SK-N-SH (cell line): ENCODE data around the gene SLC12A7. TPM values are rescaled to one million over a fixed set of nuclear protein-coding genes. Genes with fewer than 3 reads are reported as not detected.

Experiments used
- CTCF ChIA-PET: fragments of 300-600, 350-600 bp; formaldehyde crosslinking; extraction: SDS; loops from one replicate; lab custom pipeline; 2021; lab: Yijun Ruan, JAX
- POLR2A ChIA-PET: fragments of 350-600 bp; sonication (Branson Sonifier 250); formaldehyde crosslinking; extraction: SDS; loops from one replicate; lab custom pipeline; 2020; ENCODE audit warnings: antibody characterized with exemption, inconsistent platforms; lab: Yijun Ruan, JAX
- DNase-seq: peaks from one replicate; pipeline ENCODE4 v3.0.0; 2012
- H2AFZ ChIP-seq: fragments of 200-600 bp; sonication (generic); 2 replicates; pipeline ENCODE4 v1.8.1; 2016; ENCODE audit warnings: antibody characterized with exemption, mild to moderate bottlenecking, low read depth
- H3F3A ChIP-seq: fragments of 200-600 bp; sonication (generic); replicated peaks from 2 replicates; pipeline ENCODE3; 2016; ENCODE audit warnings: antibody characterized with exemption, mild to moderate bottlenecking; ENCODE audit not compliant: insufficient read depth
- H3K27ac ChIP-seq, 2 experiments: fragments of 200-500 bp in 1 of 2; fragments of 200-600 bp in 1 of 2; sonication (Bioruptor generic) in 1 of 2; sonication (generic), shearing (Covaris generic) in 1 of 2; 2 replicates each; pipeline versions ENCODE4 v1.5.1 to v1.6.1; 2014 to 2016; ENCODE audit warnings: low read depth in 2 of 2, inconsistent platforms in 1 of 2, low read length in 1 of 2, mild to moderate bottlenecking in 1 of 2, mixed read lengths in 1 of 2
- H3K27me3 ChIP-seq: fragments of 200-600 bp; sonication (generic), shearing (Covaris generic); 2 replicates; pipeline ENCODE4 v1.6.1; 2016; ENCODE audit warnings: mixed run types; ENCODE audit not compliant: insufficient read depth
- H3K36me3 ChIP-seq, 2 experiments: fragments of 200-500 bp in 1 of 2; fragments of 200-600 bp in 1 of 2; sonication (Bioruptor generic) in 1 of 2; sonication (generic) in 1 of 2; replicated peaks in 1 of 2; 2 replicates each; pipeline versions ENCODE3 to v1.5.1; 2014 to 2016; ENCODE audit warnings: low read length in 1 of 2, mild to moderate bottlenecking in 1 of 2; ENCODE audit not compliant: insufficient read depth in 2 of 2, control insufficient read depth in 1 of 2
- H3K4me1 ChIP-seq, 2 experiments: fragments of 200-500 bp in 1 of 2; fragments of 200-600 bp in 1 of 2; sonication (Bioruptor generic) in 1 of 2; sonication (generic), shearing (Covaris generic) in 1 of 2; 2 replicates each; pipeline versions ENCODE4 v1.5.1 to v1.6.1; 2014 to 2016; ENCODE audit warnings: low read depth in 1 of 2, low read length in 1 of 2, mixed run types in 1 of 2; ENCODE audit not compliant: insufficient read depth in 2 of 2, control insufficient read depth in 1 of 2
- H3K4me2 ChIP-seq: fragments of 200-600 bp; sonication (generic), shearing (Covaris generic); 2 replicates; pipeline ENCODE4 v1.6.1; 2017; ENCODE audit warnings: mixed run types
- H3K4me3 ChIP-seq, 2 experiments: fragments of 200-500 bp in 1 of 2; fragments of 200-600 bp in 1 of 2; sonication (Bioruptor generic) in 1 of 2; sonication (generic), shearing (Covaris generic) in 1 of 2; 2 replicates each; pipeline versions ENCODE4 v1.5.1 to v1.8.1; 2014 to 2016; ENCODE audit warnings: low read depth in 2 of 2, inconsistent platforms in 1 of 2, low read length in 1 of 2, mild to moderate bottlenecking in 1 of 2, mixed read lengths in 1 of 2, moderate library complexity in 1 of 2
- H3K79me2 ChIP-seq: fragments of 200-600 bp; sonication (generic); 2 replicates; pipeline ENCODE4 v1.8.1; 2017; ENCODE audit warnings: mild to moderate bottlenecking; ENCODE audit not compliant: insufficient read depth
- H3K9ac ChIP-seq: fragments of 200-600 bp; sonication (generic); 2 replicates; pipeline ENCODE4 v1.6.1; 2017; ENCODE audit warnings: mixed run types
- H3K9me2 ChIP-seq: fragments of 200-600 bp; sonication (generic); 2 replicates; pipeline ENCODE4 v1.6.1; 2017; ENCODE audit warnings: mixed run types
- H3K9me3 ChIP-seq: fragments of 200-600 bp; sonication (generic); 2 replicates; pipeline ENCODE4 v1.6.1; 2017; ENCODE audit warnings: mixed run types, mild to moderate bottlenecking, moderate library complexity
- H4K20me1 ChIP-seq: fragments of 200-600 bp; sonication (generic); 2 replicates; pipeline ENCODE4 v1.6.1; 2017; ENCODE audit warnings: mild to moderate bottlenecking, mixed run types; ENCODE audit not compliant: insufficient read depth
- CTCF ChIP-seq: fragments of 200-600 bp; sonication (generic); IDR thresholded peaks from 2 replicates; pipeline ENCODE4 v1.6.1; 2017; ENCODE audit warnings: antibody characterized with exemption, mild to moderate bottlenecking, moderate library complexity
- ELF1 ChIP-seq: IDR thresholded peaks from 2 replicates; pipeline ENCODE4 v1.4.0; 2012
- EP300 ChIP-seq, 2 experiments: IDR thresholded peaks; 2 replicates each; pipeline versions ENCODE4 v1.4.0 to v1.6.1; 2012; ENCODE audit warnings: borderline replicate concordance in 1 of 2, low read depth in 1 of 2, low read length in 1 of 2
- EZH2phosphoT487 ChIP-seq: fragments of 200-600 bp; sonication (generic); IDR thresholded peaks from 2 replicates; pipeline ENCODE4 v1.6.1; 2017; ENCODE audit warnings: low read depth, mixed run types, mild to moderate bottlenecking, antibody characterized with exemption, moderate library complexity, borderline replicate concordance
- FOXJ3 ChIP-seq: sonication (generic); formaldehyde crosslinking; IDR thresholded peaks from 2 replicates; pipeline ENCODE4 v1.5.1; 2020; ENCODE audit warnings: mild to moderate bottlenecking, missing genetic modification reagents
- FOXM1 ChIP-seq: IDR thresholded peaks from 2 replicates; pipeline ENCODE4 v1.4.0; 2012; ENCODE audit warnings: low read depth, mild to moderate bottlenecking
- GATA2 ChIP-seq: sonication (generic); formaldehyde crosslinking; IDR thresholded peaks from 2 replicates; pipeline ENCODE4 v1.5.0; 2020; ENCODE audit warnings: mild to moderate bottlenecking, missing genetic modification reagents
- MEF2A ChIP-seq: IDR thresholded peaks from 2 replicates; pipeline ENCODE4 v1.4.0; 2012; ENCODE audit warnings: low read depth, borderline replicate concordance
- MXI1 ChIP-seq: IDR thresholded peaks from 2 replicates; pipeline ENCODE4 v1.6.1; 2012; ENCODE audit warnings: mild to moderate bottlenecking, low read depth, low read length, improper control_type of control experiment
- NFIC ChIP-seq: IDR thresholded peaks from 2 replicates; pipeline ENCODE4 v1.4.0; 2012; ENCODE audit warnings: borderline replicate concordance
- RFX5 ChIP-seq: IDR thresholded peaks from 2 replicates; pipeline ENCODE4 v1.6.1; 2012; ENCODE audit warnings: mild to moderate bottlenecking, improper control_type of control experiment, low read length
- RXRA ChIP-seq: IDR thresholded peaks from 2 replicates; pipeline ENCODE4 v1.4.0; 2012; ENCODE audit warnings: low read depth, mild to moderate bottlenecking, borderline replicate concordance
- SIN3A ChIP-seq: IDR thresholded peaks from 2 replicates; pipeline ENCODE4 v1.6.1; 2012; ENCODE audit warnings: low read depth, mild to moderate bottlenecking, low read length, moderate library complexity, borderline replicate concordance
- USF2 ChIP-seq: fragments of 150-350 bp; IDR thresholded peaks from 2 replicates; pipeline ENCODE4 v1.6.1; 2017; ENCODE audit warnings: antibody characterized with exemption, low read length, low read depth, borderline replicate concordance
- YY1 ChIP-seq: IDR thresholded peaks from 2 replicates; pipeline ENCODE4 v1.4.0; 2012; ENCODE audit warnings: low read depth, mild to moderate bottlenecking
- WGBS: methylation state at CpG from one replicate; pipeline ENCODE4 v1.1.6; 2017; ENCODE audit warnings: low lambda C conversion rate; 5-methylcytosine and 5-hydroxymethylcytosine counted together
- polyA plus RNA-seq, 3 experiments: library from polyadenylated mRNA; depleted of rRNA; stranded (reverse); fragments of >200 nt; gene quantifications; 2 replicates each; pipeline ENCODE4 v1.2.3, GENCODE V29; 2012
- TF ChIP-seq, protein P1 (sequence below): IDR thresholded peaks from 2 replicates; pipeline ENCODE4 v1.4.0; 2012; ENCODE audit warnings: low read depth, borderline replicate concordance
- TF ChIP-seq, protein P2 (sequence below): IDR thresholded peaks from 2 replicates; pipeline ENCODE4 v1.4.0; 2012; ENCODE audit warnings: low read depth, borderline replicate concordance

The SLC12A7 gene
- polyA plus RNA-seq, 1 of the 3 experiments (the other 2 are of a cell fraction) = 2.6 TPM

DNA sequence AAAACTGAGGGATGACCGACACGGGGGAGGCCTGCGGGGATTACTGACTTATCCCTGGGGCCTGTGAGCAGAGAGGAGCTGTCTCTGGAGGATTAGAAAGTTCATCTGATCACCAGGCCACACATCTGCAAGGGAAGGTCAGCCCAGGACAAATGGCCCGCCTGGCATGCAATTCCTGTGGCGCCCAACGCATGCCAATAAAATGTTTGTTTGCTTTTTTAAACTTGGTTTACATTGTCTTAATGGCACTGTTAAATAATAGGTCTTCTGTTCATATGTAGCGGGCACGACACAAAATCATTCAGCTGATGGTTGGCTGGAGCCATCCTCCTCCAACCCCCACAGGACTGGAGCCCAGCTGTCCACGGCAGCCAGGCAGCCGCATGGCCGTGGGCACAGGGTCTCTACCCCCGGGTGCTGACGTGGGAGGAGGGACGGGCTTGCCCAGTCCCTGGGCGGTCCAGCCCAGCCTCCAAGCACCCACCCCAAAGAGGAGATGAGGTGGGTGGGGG is 41.0 kb upstream of the SLC12A7 start:
- Histone ChIP-seq H3K27ac (no peak overlapping the region), H3K4me1 (no peaks in the 10 kb centered on the region; a peak in 1 of 4 replicates), H3K4me3 (no peak overlapping the region), H3K9me3 (no peaks in the 10 kb centered on the region), H3K9me2 (no peaks in the 10 kb centered on the region), H2AFZ (no peak overlapping the region), H3K36me3 (no peaks in the 10 kb centered on the region), H4K20me1 (0 out of 2 replicates have a peak, but pooled peaks cover 2% of the 10 kb centered on the region), H3K79me2 (no peaks in the 10 kb centered on the region), H3F3A (no peaks in the 10 kb centered on the region), H3K4me2 (no peak overlapping the region), H3K27me3 (peaks cover 16% of the 10 kb centered on the region), H3K9ac (no peak overlapping the region)
- TF ChIP-seq EP300 (IDR thresholded peaks at IDR 0.05; ENCODE audit: borderline replicate concordance in 1 of 2, low read depth in 1 of 2, low read length in 1 of 2) (no peak), FOXJ3 (CRISPR knock-in tag) (no peak), GATA2 (CRISPR knock-in tag) (no peak), SIN3A (no peak), FOXM1 (no peak), CTCF (no peak), USF2 (no peak), RXRA (no peak)
- no peak for DNase-seq
- 74% methylated on average over 13 of the region's 15 CpGs for WGBS
- ChIA-PET POLR2A (no interaction called here), CTCF (interaction anchor here (0.9 to 4.1 kb wide), 4 partner anchors 9 to 21 kb away, joined by 3 to 28 read pairs (median 14); no protein-coding TSS in a partner anchor)

GRCh38 chr5:1152156-1152555 is 40.3 kb upstream of the SLC12A7 start:
- no peaks in the 10 kb centered on the region for H3F3A ChIP-seq
- no peaks in the 10 kb centered on the region for H3K79me2 ChIP-seq
- no peaks in the 10 kb centered on the region; a peak in 1 of 4 replicates for H3K4me1 ChIP-seq
- DNase-seq = no peak
- no peaks in the 10 kb centered on the region for H3K36me3 ChIP-seq
- no peak overlapping the region for H2AFZ ChIP-seq
- no peak overlapping the region for H3K27ac ChIP-seq
- no peaks in the 10 kb centered on the region for H3K9me3 ChIP-seq
- no peak overlapping the region for H3K4me2 ChIP-seq
- H3K27me3 ChIP-seq = peaks cover 16% of the 10 kb centered on the region
- H3K9me2 ChIP-seq = no peaks in the 10 kb centered on the region
- H3K4me3 ChIP-seq = no peak overlapping the region
- 54% methylated on average over 10 of the region's 10 CpGs for WGBS
- ChIA-PET CTCF (interaction anchor here (0.6 to 4.1 kb wide), 6 partner anchors 9 to 493 kb away, joined by 3 to 28 read pairs (median 4); no protein-coding TSS in a partner anchor), POLR2A (no interaction called here)
- no peak overlapping the region for H3K9ac ChIP-seq
- no peaks in the 10 kb centered on the region for H4K20me1 ChIP-seq
- no peak for TF ChIP-seq CTCF
- TF ChIP-seq EZH2phosphoT487 = no peak
- no peak for TF ChIP-seq MXI1
- TF ChIP-seq YY1 = no peak
- no peak for TF ChIP-seq EP300 (IDR thresholded peaks at IDR 0.05; ENCODE audit: borderline replicate concordance in 1 of 2, low read depth in 1 of 2, low read length in 1 of 2)
- TF ChIP-seq USF2 = no peak
- no peak for TF ChIP-seq ELF1
- no peak for TF ChIP-seq RFX5
- TF ChIP-seq, protein P1, sequence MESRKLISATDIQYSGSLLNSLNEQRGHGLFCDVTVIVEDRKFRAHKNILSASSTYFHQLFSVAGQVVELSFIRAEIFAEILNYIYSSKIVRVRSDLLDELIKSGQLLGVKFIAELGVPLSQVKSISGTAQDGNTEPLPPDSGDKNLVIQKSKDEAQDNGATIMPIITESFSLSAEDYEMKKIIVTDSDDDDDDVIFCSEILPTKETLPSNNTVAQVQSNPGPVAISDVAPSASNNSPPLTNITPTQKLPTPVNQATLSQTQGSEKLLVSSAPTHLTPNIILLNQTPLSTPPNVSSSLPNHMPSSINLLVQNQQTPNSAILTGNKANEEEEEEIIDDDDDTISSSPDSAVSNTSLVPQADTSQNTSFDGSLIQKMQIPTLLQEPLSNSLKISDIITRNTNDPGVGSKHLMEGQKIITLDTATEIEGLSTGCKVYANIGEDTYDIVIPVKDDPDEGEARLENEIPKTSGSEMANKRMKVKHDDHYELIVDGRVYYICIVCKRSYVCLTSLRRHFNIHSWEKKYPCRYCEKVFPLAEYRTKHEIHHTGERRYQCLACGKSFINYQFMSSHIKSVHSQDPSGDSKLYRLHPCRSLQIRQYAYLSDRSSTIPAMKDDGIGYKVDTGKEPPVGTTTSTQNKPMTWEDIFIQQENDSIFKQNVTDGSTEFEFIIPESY = no peak
- TF ChIP-seq NFIC = no peak
- TF ChIP-seq, protein P2, sequence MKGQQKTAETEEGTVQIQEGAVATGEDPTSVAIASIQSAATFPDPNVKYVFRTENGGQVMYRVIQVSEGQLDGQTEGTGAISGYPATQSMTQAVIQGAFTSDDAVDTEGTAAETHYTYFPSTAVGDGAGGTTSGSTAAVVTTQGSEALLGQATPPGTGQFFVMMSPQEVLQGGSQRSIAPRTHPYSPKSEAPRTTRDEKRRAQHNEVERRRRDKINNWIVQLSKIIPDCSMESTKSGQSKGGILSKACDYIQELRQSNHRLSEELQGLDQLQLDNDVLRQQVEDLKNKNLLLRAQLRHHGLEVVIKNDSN = no peak
- TF ChIP-seq FOXM1 = no peak
- TF ChIP-seq MEF2A = no peak
